Spleen (tissue), 11 donors: ENCODE data around the gene SETBP1. TPM values are rescaled to one million over a fixed set of nuclear protein-coding genes. Genes with fewer than 3 reads are reported as not detected.

Source experiments
- DNase-seq: peaks from one replicate; pipeline ENCODE4 v3.0.0-alpha.2; 2020
- H3K27ac ChIP-seq, 8 donors: fragments of 200-600 bp; sonication (generic) in 7 of 8; 1 replicate in 4 of 8; 2 replicates in 4 of 8; pipeline versions ENCODE4 v1.5.0 to v1.8.0; 2016 to 2021; ENCODE audit warnings: inconsistent platforms in 4 of 8, mild to moderate bottlenecking in 4 of 8, moderate library complexity in 1 of 8
- H3K27me3 ChIP-seq, 7 donors: fragments of 200-600 bp; sonication (generic) in 6 of 7; replicated peaks in 1 of 7; 1 replicate in 4 of 7; 2 replicates in 3 of 7; pipeline versions ENCODE4 v1.5.0 to v1.8.0; 2016 to 2021; ENCODE audit warnings: inconsistent platforms in 3 of 7, mild to moderate bottlenecking in 1 of 7
- H3K36me3 ChIP-seq, 6 donors: fragments of 200-600 bp; sonication (generic) in 5 of 6; 1 replicate in 4 of 6; 2 replicates in 2 of 6; pipeline versions ENCODE4 v1.5.0 to v1.8.0; 2016 to 2021; ENCODE audit warnings: inconsistent platforms in 2 of 6
- H3K4me1 ChIP-seq, 6 donors: fragments of 200-600 bp; sonication (generic) in 5 of 6; 1 replicate in 3 of 6; 2 replicates in 3 of 6; pipeline versions ENCODE4 v1.5.0 to v1.8.0; 2016 to 2021; ENCODE audit warnings: inconsistent platforms in 3 of 6
- H3K4me3 ChIP-seq, 8 donors: fragments of 200-600 bp; sonication (generic) in 7 of 8; 1 replicate in 4 of 8; 2 replicates in 4 of 8; pipeline versions ENCODE4 v1.5.0 to v1.8.0; 2016 to 2021; ENCODE audit warnings: inconsistent platforms in 4 of 8, mild to moderate bottlenecking in 4 of 8, moderate library complexity in 2 of 8
- H3K9me3 ChIP-seq, 8 donors: fragments of 200-600 bp; sonication (generic) in 7 of 8; 1 replicate in 4 of 8; 2 replicates in 4 of 8; pipeline versions ENCODE4 v1.5.0 to v1.8.0; 2016 to 2021; ENCODE audit warnings: inconsistent platforms in 4 of 8
- POLR2A ChIP-seq, 3 donors: fragments of 450-650 bp; IDR thresholded peaks; one replicate each; pipeline ENCODE4 v1.5.1; 2017; ENCODE audit warnings: antibody characterized with exemption in 3 of 3, mild to moderate bottlenecking in 1 of 3
- POLR2AphosphoS5 ChIP-seq, 3 donors: sonication (generic); formaldehyde crosslinking; IDR thresholded peaks; one replicate each; pipeline ENCODE4 v1.5.1; 2017; ENCODE audit warnings: antibody characterized with exemption in 3 of 3
- WGBS, 5 donors: extraction: QIAGEN DNeasy Blood & Tissue Kit in 3 of 5; methylation state at CpG; one replicate each; pipeline versions ENCODE4 v1.1.5 to v1.1.7; 2013 to 2018; 5-methylcytosine and 5-hydroxymethylcytosine counted together
- intact Hi-C: fragments of 100-400 bp; cut with DNase I; formaldehyde crosslinking; loops from one replicate; pipeline ENCODE4 v1.15.0; 2023; ENCODE audit warnings: low total_unique reads
- polyA plus RNA-seq, 3 donors: library from polyadenylated mRNA; stranded (reverse); fragments of 200-250 nt; gene quantifications; one replicate each; pipeline ENCODE4 v1.2.1, GENCODE V29; 2013
- total RNA-seq, 7 donors: library from RNA; depleted of rRNA in 3 of 7; stranded (reverse); fragments of >200 nt in 3 of 7; fragmentation: NEBNext Ultra II Directional in 4 of 7; extraction: Animal tissue kit (Norgen Biotek cat#: 25700) in 4 of 7; gene quantifications; one replicate each; pipeline versions ENCODE4 v1.1.0 to v1.2.1, GENCODE V29; 2016 to 2021
- TF ChIP-seq, protein P1 (sequence below), 11 experiments: fragments of 200-600 bp in 7 of 11; fragments of 450-650 bp in 4 of 11; sonication (generic) in 4 of 11; IDR thresholded peaks in 8 of 11; conservative IDR thresholded peaks in 3 of 11; 1 replicate in 7 of 11; 2 replicates in 4 of 11; pipeline versions ENCODE4 v1.4.0 to v1.8.0; 2016 to 2021; ENCODE audit warnings: antibody characterized with exemption in 11 of 11, inconsistent platforms in 4 of 11, mild to moderate bottlenecking in 1 of 11
- donor health status: healthy with polysubstance abuse.
- donor health status: DM: no; HTN: no; CAD: no; lungs with moderate emphysema.
- donor health status: DM: no; HTN: no; CAD: no.
- donor health status: Bipolar disorder and iron deficiency.
- donor health status: healthy.
- donor health status: DM: no; HTN: no; CAD: no.
- donor health status: DM: yes; HTN: yes; CAD: no.

SETBP1 gene
- total and polyA plus RNA-seq, 10 donors, result 2.0 to 50.7 (median 33.1) TPM

DNA sequence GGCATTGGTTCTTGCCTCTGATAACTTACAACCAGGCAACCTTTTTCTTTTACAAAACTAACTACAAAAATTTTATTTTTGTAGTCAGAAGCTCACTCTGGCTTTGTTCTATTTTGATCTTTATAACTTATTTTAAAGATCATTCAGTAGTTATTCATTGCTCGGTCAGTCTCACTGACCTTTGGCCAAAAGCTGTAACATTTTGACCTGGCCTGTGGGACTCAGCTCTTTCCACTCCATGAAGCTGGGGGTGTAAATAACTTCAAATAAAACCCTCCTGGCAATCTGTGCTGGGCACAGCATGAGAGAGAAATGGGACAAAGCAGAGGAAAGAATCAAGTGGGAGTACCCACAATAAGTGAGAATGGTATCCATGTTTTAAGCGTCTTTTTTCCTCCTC lies 380.7 kb downstream of the SETBP1 start:
- H3K4me1 ChIP-seq, result peaks cover 0 to 13% (median 8%) of the 10 kb centered on the region in 6 donors
- TF ChIP-seq, protein P1, sequence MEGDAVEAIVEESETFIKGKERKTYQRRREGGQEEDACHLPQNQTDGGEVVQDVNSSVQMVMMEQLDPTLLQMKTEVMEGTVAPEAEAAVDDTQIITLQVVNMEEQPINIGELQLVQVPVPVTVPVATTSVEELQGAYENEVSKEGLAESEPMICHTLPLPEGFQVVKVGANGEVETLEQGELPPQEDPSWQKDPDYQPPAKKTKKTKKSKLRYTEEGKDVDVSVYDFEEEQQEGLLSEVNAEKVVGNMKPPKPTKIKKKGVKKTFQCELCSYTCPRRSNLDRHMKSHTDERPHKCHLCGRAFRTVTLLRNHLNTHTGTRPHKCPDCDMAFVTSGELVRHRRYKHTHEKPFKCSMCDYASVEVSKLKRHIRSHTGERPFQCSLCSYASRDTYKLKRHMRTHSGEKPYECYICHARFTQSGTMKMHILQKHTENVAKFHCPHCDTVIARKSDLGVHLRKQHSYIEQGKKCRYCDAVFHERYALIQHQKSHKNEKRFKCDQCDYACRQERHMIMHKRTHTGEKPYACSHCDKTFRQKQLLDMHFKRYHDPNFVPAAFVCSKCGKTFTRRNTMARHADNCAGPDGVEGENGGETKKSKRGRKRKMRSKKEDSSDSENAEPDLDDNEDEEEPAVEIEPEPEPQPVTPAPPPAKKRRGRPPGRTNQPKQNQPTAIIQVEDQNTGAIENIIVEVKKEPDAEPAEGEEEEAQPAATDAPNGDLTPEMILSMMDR (IDR thresholded peaks at IDR 0.05 in 8 of 11, conservative IDR thresholded peaks at IDR 0.05 in 3 of 11), result no peak
- TF ChIP-seq POLR2A (IDR thresholded peaks at IDR 0.05) (no peak), POLR2AphosphoS5 (IDR thresholded peaks at IDR 0.05) (no peak)
- no peak overlapping the region for H3K4me3 ChIP-seq
- H3K27me3 ChIP-seq, result no peaks in the 10 kb centered on the region
- DNase-seq, result no peak
- intact Hi-C loops, result no loop called here
- peaks cover 0 to 3% (median 0%) of the 10 kb centered on the region in 8 donors for H3K9me3 ChIP-seq
- WGBS, 5 donors, result 71 to 90% (median 86%) methylated on average over 2 of the region's 2 CpGs
- peaks cover 0 to 20% (median 9%) of the 10 kb centered on the region in 6 donors for H3K36me3 ChIP-seq
- H3K27ac ChIP-seq, result no peak overlapping the region

DNA sequence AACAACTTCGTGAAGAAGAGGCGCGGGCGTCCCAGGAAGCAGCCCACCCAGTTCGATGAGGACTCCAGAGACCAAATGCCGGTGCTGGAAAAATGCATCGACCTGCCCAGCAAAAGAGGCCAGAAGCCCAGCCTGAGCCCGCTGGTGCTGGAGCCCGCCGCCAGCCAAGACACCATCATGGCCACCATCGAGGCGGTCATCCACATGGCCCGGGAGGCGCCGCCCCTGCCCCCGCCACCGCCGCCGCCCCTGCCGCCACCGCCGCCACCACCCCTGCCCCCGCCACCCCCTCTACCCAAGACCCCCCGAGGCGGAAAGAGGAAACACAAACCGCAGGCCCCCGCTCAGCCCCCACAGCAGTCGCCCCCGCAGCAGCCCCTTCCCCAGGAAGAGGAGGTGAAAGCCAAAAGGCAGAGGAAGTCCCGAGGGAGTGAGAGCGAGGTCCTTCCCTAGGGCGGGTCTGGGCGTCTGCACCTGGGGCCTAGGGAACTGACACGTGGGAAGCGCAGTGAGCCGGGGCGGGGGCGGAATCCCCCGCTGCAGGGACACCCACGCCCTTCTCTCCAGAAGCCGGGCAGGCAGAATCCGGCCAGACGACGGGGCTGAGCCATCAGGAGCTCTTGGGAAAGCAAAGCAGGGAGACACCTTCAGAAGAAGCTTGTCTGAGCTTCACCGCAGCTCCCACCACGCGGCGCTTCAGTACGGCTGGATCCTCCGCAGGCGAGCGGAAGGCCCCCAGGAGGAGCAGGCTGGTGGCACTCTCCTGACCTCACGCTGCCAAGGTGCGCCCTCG lies 382.8 kb downstream of the SETBP1 start:
- H3K27me3 ChIP-seq, result no peaks in the 10 kb centered on the region
- H3K27ac ChIP-seq, result no peak overlapping the region
- H3K9me3 ChIP-seq, result peaks cover 0 to 3% (median 0%) of the 10 kb centered on the region in 8 donors
- peaks cover 0 to 28% (median 13%) of the 10 kb centered on the region in 6 donors for H3K4me1 ChIP-seq
- intact Hi-C loops, result no loop called here
- peaks cover 0 to 20% (median 9%) of the 10 kb centered on the region in 6 donors for H3K36me3 ChIP-seq
- DNase-seq, result no peak
- WGBS, 5 donors, result 92 to 98% (median 92%) methylated on average over 25 to 55 of the region's 55 CpGs
- peak in 1 of 3 donors; percentile 21 for TF ChIP-seq POLR2AphosphoS5 (IDR thresholded peaks at IDR 0.05)
- TF ChIP-seq POLR2A (IDR thresholded peaks at IDR 0.05), result no peak
- H3K4me3 ChIP-seq, result no peak overlapping the region

DNA sequence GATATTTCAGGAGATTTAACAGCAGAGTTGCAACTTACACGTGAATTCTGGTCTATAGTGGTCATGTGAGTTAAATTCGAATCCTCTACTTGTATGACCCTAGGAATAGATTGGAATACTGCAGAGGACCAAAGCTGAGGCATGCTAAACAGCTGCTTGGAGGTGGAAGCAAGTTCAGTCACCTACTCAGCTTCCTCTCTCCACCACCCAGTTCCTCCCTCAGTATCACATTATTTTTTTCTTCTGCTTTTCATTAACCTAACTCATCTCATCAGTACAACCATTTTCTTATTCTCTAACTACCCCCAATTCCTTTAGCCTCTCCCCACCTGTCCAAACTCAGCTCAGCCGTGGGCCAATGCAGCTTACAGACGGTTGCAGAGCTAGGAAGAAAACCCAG lies 385.5 kb downstream of the SETBP1 start:
- TF ChIP-seq POLR2A (IDR thresholded peaks at IDR 0.05) (no peak), POLR2AphosphoS5 (IDR thresholded peaks at IDR 0.05) (no peak)
- TF ChIP-seq, protein P1 (IDR thresholded peaks at IDR 0.05 in 8 of 11, conservative IDR thresholded peaks at IDR 0.05 in 3 of 11), result no peak
- Histone ChIP-seq H3K4me1 (peaks cover 0 to 28% (median 13%) of the 10 kb centered on the region in 6 donors), H3K27me3 (no peaks in the 10 kb centered on the region), H3K9me3 (peaks cover 0 to 3% (median 0%) of the 10 kb centered on the region in 8 donors), H3K36me3 (peaks cover 0 to 20% (median 9%) of the 10 kb centered on the region in 6 donors), H3K27ac (peak overlapping the region in 3 of 8 donors; percentile 26 to 59 (median 43)), H3K4me3 (no peak overlapping the region)
- 72 to 87% (median 78%) methylated on average over 4 of the region's 4 CpGs for WGBS, 5 donors
- no peak for DNase-seq
- intact Hi-C loops, result no loop called here

DNA sequence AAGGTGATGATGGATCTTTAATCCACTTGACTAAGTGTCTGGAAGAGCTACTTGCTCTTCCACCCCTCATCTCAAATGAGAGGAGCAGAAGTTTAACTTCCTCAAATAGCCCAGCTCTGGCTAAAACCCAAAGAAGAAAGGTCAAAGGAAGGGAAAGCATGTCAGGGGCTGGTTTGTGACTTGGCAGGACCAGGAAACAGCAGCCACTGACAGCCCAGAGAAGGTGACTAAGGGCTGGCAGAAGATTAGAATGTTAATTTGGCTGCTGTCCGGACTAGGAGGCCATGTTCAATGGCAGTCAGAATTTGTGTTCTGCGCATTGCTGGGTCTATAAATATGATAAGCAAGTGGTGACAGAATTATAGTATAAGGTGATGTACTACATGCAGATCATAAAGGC lies 386.2 kb downstream of the SETBP1 start:
- Histone ChIP-seq H3K27ac (peak overlapping the region in 3 of 8 donors; percentile 43 to 59 (median 43)), H3K9me3 (peaks cover 0 to 3% (median 0%) of the 10 kb centered on the region in 8 donors), H3K4me3 (no peak overlapping the region), H3K4me1 (peaks cover 0 to 28% (median 13%) of the 10 kb centered on the region in 6 donors), H3K36me3 (peaks cover 0 to 20% (median 9%) of the 10 kb centered on the region in 6 donors), H3K27me3 (no peaks in the 10 kb centered on the region)
- DNase-seq, result no peak
- no peak for TF ChIP-seq POLR2AphosphoS5 (IDR thresholded peaks at IDR 0.05)
- TF ChIP-seq POLR2A (IDR thresholded peaks at IDR 0.05), result no peak
- TF ChIP-seq, protein P1 (IDR thresholded peaks at IDR 0.05 in 8 of 11, conservative IDR thresholded peaks at IDR 0.05 in 3 of 11), result no peak
- intact Hi-C loops, result no loop called here
- WGBS, 5 donors, result 41 to 64% (median 52%) methylated on average over 2 of the region's 2 CpGs
